A204.1 (cell line): Measurements from ENCODE around the gene IGSF21.

ENCODE experiments used
- FAIRE-seq: peaks from 2 replicates; lab custom pipeline; 2012; peaks lifted over from hg19 to GRCh38; lab: Jason Lieb, UNC

The IGSF21 gene

GRCh38 chr1:18300376-18300775 lies 192.8 kb downstream of the IGSF21 start:
- no peak for FAIRE-seq

GRCh38 chr1:18302788-18303413 lies 195.3 kb downstream of the IGSF21 start:
- no peak for FAIRE-seq

GRCh38 chr1:18304151-18304869 lies 196.7 kb downstream of the IGSF21 start:
- no peak for FAIRE-seq

GRCh38 chr1:18305182-18305795 lies 197.7 kb downstream of the IGSF21 start:
- no peak for FAIRE-seq

GRCh38 chr1:18307329-18307898 lies 199.8 kb downstream of the IGSF21 start:
- FAIRE-seq = no peak

GRCh38 chr1:18309552-18310155 lies 202.1 kb downstream of the IGSF21 start:
- no peak for FAIRE-seq

GRCh38 chr1:18312961-18313360 lies 205.4 kb downstream of the IGSF21 start:
- FAIRE-seq = no peak

- no peak for FAIRE-seq
Observed at GRCh38 chr1:18313523-18313922, 205.9 kb downstream of the IGSF21 start.

GRCh38 chr1:18314399-18314798 lies 206.8 kb downstream of the IGSF21 start:
- no peak for FAIRE-seq

GRCh38 chr1:18315449-18315848 lies 207.9 kb downstream of the IGSF21 start:
- no peak for FAIRE-seq

- no peak for FAIRE-seq
Observed at GRCh38 chr1:18316764-18317163, 209.2 kb downstream of the IGSF21 start.

- no peak for FAIRE-seq
Observed at GRCh38 chr1:18319099-18319498, 211.5 kb downstream of the IGSF21 start.

GRCh38 chr1:18320051-18320450 lies 212.5 kb downstream of the IGSF21 start:
- no peak for FAIRE-seq

GRCh38 chr1:18322368-18323032 lies 214.9 kb downstream of the IGSF21 start:
- FAIRE-seq = no peak

GRCh38 chr1:18323259-18323658 lies 215.7 kb downstream of the IGSF21 start:
- FAIRE-seq = no peak

- no peak for FAIRE-seq
Observed at GRCh38 chr1:18324246-18324645, 216.6 kb downstream of the IGSF21 start.

- FAIRE-seq = no peak
Observed at GRCh38 chr1:18325136-18325535, 217.5 kb downstream of the IGSF21 start.

GRCh38 chr1:18326211-18326897 lies 218.8 kb downstream of the IGSF21 start:
- no peak for FAIRE-seq

- no peak for FAIRE-seq
Observed at GRCh38 chr1:18327650-18328049, 220.1 kb downstream of the IGSF21 start.

GRCh38 chr1:18328803-18329202 lies 221.2 kb downstream of the IGSF21 start:
- FAIRE-seq = no peak

- FAIRE-seq = no peak
Observed at GRCh38 chr1:18329469-18330253, 222.1 kb downstream of the IGSF21 start.
